ENCODE data around the gene SH2D7. TPM values are rescaled to one million over a fixed set of nuclear protein-coding genes. Genes with fewer than 3 reads are reported as not detected.

SH2D7 gene
- polyA plus RNA-seq (ENCODE audit: insufficient read length), result 0.98 TPM
- long read RNA-seq, donor 1, result 0 reads
- long read RNA-seq, donor 2, result 0 reads
- long read RNA-seq, donor 3, result 0 reads
- long read RNA-seq, donor 4, result 0 reads
- long read RNA-seq, donor 5, result 0 reads
- long read RNA-seq, donor 6, result 0 reads
- long read RNA-seq, donor 7, result 0 reads
- long read RNA-seq, donor 8, result 0 reads

DNA sequence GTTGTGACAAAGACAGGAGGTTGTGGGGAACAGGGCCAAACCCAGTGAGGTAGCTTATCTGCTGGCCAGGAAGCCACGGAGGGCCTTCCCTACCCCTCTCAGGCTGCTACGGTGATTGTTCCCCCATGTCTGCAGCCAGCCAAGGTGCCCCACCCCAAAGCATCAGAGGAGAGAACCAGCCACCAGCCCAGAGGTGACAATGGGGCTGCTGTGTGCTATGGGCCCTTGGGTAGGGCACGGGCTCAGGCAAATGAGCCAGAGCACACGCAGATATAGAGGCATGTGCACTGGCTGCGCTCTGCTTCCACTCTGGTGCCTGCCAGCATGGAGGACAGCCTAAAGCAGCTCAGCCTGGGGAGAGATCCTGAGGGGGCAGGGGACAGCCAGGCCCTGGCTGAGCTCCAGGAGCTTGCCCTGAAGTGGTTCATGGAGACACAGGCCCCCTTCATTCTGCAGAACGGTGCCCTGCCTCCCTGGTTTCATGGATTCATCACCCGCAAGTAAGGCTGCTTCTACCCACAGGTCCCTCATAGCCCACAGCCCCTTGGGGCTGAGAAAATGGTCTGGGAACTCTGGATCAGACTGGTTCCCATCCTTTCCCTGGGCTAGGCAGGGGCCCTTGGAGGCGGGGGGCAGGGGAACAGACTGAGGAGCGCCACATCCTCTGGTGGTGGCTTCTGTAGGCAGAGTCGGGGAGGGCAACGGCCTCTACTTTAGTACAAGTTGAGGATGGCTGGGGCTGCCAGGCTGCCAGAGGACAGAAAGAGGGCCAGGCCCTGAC lies at the start of gene SH2D7:
Gene SH2D7 (plus strand): TSS at position 301 of the 781 bp plus-strand sequence. CDS start 24 bp downstream, at position 325.
- no peak for DNase-seq

DNA sequence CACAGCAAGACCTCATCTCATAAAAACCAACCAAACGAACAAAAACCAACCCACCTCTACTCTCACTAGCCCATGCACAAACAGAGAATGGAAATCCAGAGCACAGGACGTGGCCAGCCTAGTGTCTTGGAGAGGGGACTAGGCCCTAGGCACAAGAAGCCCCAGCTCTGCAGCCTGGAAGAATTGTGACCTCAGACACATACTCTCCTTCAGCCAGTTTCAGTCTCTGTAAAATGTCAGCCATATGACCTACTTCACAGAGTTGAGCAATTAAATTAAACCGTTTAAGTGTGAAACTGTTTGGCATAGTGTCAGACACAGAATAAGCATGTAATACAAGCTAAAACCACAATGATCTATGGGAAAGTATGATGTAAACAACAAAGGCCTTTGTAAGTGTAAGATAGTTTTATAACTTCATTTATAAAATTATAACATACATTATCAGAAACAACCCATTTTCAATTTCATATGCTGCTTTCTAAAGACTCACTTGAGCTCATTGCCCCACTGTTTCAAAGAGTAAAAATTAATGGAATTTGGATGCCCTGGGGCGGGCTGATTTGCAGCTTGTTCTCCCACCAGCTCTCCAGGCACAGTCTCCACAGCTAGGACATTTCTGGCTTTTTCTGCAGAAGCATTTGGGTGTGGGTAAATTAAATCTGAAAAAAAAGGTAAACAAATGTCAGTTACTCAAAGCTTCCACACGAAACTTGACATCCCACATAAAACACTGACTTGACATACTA lies 47.8 kb upstream of the SH2D7 start:
- no peak for DNase-seq

DNA sequence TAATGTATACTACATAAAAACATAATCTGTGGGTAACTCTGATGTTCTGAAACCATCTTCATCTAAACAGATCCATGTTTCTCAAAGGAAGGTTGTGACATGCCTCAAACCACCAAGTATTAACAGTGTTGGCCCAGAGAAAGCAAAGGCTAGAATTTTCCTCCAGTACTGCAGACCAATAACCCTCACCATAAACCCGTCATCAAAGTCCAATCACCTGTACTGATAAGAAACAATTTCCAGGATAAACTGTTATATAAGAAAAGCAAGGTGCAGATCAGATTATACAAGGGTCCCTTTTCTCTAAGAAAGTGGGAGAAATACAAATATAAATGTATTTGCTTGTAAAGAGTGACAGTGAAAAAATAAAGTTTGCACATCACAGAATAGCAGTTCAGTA lies 47.2 kb upstream of the SH2D7 start:
- DNase-seq, result no peak

DNA sequence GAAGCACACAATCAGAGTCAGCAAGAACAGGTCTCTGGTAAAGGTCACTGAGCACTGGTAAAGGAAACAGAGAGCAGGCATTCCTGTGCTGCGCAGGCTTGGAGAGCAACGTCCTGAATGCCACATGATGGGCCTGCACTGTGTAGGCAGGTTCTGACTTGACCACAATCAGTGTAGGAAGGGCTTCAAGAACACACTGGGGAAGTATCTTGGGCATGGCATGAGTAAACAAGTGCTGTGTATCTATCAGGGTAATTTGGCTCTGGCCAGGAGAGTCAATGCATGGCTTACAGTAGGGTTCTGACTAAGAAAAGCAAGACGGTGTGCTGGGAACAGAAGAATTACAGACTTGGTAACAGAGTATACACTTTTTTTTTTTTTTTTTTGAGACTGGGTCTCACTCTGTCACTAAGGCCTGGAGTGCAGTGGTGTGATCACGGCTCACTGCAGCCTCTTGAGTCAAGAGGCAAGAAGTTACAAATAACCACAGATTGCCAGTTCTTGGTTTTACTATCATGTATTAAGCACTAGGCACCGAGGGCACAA lies 45.5 kb upstream of the SH2D7 start:
- DNase-seq, result no peak

DNA sequence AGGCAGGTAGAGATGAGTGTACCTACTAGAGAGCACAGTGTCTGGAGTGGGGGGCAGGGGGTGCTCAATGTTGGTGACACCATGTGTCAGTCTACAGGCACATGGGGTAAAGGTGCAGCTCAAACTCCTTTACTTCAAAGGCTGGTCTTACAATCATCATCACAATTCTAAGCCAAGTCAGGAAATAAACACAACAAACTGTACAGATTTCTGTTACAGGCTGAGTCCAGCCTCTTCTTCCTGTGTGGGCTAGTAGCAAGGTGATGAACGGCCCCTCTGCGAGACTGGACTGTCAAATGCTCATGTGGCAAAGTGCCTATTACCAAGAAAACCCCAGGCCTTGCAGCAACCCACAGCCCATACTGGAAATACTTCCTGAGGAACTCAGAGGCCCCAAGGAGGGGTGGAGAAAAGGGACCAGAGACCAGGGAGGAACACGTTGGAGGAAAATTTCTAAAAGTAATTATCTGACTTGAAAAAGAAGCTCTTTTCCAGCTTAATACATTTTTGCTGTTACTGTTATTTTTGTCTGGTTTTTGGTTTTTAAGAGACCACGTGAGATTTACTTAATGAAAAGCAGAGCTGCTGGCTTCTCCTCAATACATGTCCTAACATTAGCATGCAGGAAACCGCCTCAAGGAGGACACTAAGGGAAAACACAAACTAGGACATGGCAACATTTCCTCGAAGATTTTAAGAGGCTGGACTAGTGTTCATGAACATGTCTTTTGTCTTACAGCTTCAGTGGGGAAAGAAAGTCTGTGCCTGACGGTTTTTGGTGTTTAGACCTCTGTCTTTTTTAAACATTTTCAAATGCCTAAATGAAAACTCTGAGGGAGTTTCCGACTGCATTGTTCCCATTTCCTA lies 44.4 kb upstream of the SH2D7 start:
- no peak for DNase-seq

DNA sequence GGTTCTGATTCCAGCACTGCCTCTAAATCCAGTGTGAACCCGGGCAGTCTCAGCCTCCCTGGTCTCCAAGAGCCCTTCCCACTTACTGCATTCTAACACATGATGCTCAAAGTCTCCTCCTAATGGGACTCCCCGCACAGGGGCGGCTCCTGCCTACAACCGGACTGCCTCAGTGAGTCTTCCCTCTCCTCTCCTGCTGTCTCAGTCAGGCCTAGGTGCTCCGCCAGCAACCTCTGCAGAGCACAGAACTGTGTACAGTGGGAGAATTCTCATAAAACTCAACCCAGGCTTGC lies 43.8 kb upstream of the SH2D7 start:
- DNase-seq, result no peak

DNA sequence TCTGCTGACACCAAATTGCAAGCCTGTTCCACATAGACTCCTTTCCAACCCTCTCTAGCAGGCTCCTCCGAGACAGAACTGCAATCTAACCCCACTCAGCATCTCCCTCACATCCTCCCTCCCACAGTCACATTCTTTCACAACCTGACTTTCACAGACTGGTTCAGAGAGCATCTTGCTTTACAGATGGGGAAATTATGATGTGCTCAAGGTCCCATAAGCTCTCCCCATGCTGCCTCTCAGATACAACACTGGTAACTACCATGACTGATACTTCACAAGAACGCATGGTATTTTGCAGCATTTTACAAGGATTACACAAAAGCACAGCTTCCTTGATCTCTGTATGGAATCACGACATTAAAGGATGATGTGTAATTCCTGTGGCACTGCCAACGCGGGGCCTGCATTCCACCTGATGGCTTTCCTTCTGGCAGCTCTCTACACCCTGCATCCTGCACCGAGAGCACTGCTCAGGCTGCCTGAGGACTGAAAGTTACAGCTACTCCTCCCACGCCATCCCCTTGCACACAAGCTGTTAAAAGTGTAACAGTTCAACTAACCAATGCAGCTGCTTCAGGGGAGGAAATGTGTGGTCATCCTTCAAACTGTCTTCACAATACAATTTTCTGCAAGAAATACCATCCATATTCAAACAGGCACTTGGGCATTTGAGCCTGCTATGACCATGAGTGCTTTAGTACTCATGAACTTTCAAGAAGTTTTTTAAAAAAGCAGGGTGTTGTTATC lies 42.5 kb upstream of the SH2D7 start:
- no peak for DNase-seq

DNA sequence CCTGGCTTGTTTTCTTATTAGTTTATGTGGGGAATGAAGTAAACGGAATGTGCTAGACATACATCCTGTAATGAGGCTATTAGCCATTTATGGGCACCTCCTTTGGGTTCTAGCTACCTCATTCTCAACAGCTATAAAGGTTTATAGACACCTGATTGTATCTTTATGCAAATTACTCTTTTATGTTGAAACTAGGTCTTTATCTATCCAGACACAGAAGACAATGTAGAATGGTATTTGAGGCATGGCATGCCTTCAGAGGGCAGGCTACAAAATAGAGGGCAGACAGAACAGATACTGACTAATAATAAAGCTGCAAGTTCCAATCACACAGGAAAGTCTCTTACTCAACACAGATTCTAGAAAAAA lies 41.9 kb upstream of the SH2D7 start:
- no peak for DNase-seq

DNA sequence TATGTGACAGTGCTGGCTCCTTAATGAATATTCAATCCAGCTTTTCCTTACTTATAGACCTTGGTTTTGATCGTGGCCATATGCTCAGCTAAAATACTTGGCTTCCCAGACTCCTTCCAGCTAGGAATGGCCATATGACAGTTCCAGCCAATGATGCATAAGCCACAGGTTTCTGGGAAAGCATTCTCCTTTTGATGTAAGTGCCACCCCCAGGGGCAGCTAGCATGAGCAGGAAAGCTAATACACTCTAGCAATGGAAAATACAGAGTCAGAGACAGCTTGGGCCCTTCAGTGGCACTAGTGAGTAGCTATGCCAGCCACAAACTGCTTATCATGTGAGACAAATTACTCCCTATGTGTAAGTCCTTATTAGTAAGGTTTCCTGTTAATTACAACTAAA lies 41.5 kb upstream of the SH2D7 start:
- no peak for DNase-seq

DNA sequence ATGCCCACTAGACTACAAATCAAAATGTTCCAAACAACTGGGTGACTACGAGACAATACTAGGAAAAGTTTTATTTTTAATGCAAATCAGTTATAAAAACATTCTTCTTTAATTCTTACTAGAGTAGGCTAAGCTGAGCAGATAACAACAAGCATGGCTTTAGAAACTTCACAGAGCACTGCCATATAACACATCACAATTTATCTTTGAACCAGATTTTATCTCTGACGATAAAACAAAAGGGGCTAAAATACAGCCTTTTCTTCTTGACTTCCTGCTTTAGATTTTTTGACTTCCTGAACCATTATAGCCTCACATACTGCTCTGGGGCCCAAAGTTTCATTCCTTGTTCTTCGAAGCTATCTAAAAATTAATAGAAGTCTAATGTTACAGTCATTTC lies 40.8 kb upstream of the SH2D7 start:
- no peak for DNase-seq

DNA sequence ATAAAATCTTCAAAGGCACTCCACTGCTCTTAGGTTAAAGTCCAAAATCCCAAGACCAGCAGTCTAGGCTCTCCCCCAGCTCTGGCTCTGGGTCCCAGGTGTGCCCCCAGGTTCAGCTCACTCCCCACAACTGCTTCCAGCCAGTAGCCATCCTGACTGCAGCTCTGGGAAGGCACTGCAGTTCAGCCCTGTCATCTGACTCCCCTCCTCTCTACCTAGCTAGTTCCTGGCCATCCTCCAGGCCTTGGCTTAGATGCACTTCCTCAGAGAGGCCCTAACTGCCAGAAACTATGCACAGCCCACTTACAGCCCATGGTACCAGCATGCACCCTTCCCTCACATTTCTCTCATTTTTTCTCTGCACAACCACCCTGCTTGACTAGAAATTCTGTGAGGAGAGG lies 40.4 kb upstream of the SH2D7 start:
- no peak for DNase-seq

DNA sequence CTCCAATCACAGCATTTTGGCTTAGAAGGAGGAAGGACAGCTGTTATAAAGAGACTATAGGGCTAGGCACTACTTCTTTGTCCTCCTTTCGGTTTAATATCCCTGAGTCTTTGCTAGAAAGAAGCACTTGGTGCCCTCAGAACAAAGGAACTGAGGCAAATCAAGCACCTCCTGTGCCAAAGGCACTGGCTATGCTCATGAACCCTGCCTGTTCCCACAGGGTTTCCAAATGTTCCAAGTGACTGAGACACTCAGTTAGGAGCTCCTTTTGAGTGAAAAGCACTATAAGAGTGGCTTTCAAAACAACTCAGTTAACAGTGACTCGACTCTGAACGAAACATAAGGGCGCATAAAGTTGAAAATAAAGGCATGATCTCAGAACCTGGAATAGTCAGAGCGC lies 39.8 kb upstream of the SH2D7 start:
- DNase-seq, result no peak

DNA sequence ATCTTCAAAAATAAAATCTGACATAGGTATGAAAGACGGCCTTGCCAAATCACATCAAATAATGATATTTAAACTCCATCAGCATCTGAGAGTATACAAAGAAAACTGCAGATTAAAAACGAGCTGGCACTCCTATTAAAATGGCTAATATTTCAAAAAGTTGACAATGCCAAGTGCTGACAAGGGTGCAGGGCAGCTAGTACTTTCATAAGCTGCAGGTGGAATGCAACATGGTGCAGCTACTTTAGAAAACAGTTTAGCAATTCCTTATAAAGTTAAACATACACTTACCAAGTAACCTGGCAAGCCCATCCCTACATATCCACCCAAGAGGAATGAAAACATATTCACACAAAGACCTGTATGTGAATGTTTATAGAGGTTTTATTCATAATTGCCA lies 37.8 kb upstream of the SH2D7 start:
- no peak for DNase-seq

DNA sequence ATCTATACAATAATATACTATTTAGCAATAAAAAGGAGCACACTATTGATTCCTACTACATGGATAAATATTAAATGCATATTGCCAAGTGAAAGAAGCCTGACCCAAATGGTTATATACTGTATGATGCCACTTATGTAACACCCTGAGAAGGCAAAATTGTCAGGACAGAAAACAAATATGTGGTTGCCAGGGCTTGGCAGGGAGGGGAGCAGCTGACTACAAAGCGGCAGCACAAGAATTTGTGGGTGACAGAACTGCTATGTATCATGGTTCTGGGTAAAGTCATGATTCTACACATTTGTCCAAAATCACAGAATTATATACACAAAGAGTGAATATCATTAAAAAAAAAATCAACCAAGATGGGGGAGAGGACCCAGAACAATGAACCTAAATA lies 37.4 kb upstream of the SH2D7 start:
- DNase-seq, result no peak

DNA sequence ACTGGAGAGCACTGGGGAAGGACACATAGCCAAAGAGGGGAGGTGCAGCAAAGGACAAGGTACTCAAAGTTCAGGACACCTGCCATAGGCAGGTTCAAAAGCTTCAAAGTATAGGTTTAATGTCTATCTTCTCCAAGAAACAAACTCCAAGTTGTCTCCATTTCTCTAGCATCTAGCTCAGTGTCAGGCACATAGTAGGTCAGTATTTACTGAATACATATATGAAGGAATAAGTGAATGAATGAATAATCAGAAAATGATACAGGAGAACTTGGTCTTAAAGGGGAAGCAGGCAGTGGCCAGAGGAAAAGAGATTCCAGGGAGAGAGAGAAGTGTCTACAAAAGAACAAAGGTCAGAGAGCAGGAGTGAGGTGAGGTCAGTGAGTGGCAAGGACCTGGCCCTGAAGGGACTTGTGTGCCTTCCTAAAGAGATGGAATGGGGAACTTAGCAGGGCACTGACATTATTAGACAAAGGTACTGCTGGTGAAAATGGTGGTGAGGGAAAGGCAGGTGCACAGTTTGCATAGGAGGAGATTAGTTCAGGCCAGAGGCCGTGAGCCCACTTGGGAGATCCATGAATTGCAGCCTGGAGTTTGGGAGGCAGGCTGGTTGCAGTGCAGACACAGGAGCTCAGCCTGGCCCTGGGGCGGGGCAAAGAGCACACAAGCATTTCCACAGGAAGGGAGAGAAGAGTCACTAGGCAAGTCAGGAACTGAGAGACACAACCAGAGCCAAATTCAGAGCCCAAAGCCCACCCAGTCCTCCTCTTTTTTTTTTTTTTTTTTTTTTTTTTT lies 36.2 kb upstream of the SH2D7 start:
- no peak for DNase-seq

DNA sequence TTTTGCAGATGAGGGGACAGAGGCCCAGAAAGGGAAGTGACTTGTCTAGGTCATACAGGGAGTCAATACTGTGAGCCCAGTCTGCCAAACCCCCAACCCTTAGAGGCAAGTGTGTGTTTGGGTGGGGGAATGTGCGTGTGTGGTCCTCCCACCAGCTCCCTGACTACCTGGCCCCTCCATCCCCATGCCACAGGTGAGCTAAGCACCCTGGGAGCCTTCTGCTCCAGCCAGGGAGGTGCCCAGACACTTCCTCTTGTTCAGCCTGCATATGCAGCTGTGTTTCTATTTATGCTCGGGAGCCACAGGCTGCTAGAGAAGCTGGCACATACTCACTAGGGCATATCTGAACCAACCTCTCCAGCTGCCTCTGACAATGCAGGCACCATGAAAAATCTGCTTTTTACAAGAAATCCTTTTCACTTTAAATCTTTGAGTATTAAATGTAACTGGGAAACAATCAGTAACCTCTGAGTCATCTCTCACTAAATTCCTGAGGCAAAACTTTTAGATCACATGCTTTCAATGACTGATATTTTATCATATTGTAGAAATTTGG lies 35.6 kb upstream of the SH2D7 start:
- no peak for DNase-seq

DNA sequence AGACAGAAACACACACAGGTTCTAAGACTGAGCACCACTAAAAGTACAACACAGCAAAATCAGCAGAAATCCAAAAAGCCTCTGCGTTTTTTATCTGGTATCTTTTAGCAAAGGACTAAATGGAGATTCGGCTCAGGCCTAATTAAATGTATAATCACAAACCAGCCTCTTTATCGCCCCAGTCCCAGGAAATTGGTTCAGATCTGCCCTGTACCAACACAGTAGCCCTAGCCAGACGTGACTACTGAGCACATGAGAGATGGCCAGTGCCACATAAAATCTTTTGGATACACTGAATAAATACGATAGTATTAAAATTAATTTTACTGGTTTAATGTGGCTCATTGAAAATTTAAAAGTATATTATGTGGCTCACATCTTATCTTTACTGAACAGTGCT lies 34.6 kb upstream of the SH2D7 start:
- DNase-seq, result no peak

DNA sequence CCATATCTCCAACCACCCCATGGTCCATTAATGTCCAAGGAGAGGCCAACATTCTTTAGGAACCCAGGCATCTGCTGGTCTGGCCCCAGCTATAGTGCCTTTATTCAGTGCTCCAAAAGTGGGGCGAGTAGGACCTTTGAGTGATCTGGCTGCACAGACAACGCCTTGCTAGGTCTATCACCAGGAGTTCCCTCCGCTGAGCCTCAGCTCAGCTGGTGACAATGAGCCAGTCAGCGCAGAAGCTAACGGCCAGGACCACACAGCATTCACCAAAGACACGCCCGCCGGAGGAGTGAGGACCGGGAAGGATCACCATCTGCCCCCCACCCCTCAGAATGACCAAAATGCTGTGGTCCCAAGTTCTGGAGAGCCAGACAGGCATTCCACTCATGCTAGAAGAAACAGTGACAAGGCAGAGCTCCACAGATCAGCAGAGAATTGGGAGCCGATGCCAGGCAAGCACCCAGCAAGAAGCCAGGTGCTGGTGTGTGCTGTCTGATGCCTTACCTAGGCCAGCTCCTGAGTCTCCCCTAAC lies 33.9 kb upstream of the SH2D7 start:
- no peak for DNase-seq

DNA sequence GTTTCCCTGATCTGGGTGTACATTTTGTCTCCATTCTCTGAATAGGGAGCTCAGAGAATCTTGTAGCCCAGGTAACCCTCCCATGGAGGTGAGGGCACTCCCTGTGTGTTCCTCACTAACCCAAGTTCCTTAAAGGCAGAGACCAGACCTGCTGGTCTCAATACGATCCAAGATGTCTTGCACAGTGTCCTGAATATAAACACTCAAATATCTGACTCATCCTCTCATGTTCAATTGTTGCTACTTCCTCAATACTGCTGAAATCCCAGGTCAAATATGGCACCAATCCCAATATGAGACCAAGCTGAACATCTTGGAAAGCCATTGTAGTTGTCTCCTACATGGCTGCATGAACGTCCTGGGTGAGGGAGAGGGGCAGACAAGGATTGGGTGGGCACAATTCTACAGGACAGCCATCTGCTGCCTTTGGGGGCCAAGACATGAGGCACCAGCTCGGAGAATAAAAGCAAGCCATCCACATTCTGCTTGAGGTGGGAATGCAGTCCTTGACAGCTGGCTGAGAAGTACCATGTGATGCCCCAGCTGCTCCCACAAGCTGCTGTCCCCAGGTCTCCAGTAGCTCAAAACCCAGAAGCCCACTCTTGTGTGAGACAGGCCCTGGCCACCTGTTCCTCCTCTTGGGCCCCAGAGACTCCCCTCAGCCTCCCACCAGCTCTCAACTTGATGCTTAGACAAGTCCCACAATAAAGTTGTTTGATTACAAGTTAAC lies 33.1 kb upstream of the SH2D7 start:
- no peak for DNase-seq

Measured in left kidney (tissue), 8 donors.